Keratinocyte (primary cell): ENCODE results near the gene ZNF423. TPM values are rescaled to one million over a fixed set of nuclear protein-coding genes. Genes with fewer than 3 reads are reported as not detected.

Source experiments
- DNase-seq: peaks from one replicate; pipeline ENCODE4 v3.0.0-alpha.2; 2011; ENCODE audit warnings: low read depth, missing footprints, low spot score
- FAIRE-seq: peaks from 2 replicates; lab custom pipeline; 2011; peaks lifted over from hg19 to GRCh38; lab: Jason Lieb, UNC
- H2AFZ ChIP-seq: 2 replicates; pipeline ENCODE4 v1.6.0; 2012; ENCODE audit warnings: low read length, control low read depth, inconsistent platforms; ENCODE audit not compliant: control insufficient read depth
- H3K27ac ChIP-seq: 2 replicates; pipeline ENCODE4 v1.5.1; 2011; ENCODE audit warnings: low read length; ENCODE audit not compliant: control insufficient read depth, insufficient read depth
- H3K27me3 ChIP-seq: 3 replicates; pipeline ENCODE4 v1.6.0; 2011; ENCODE audit warnings: low read length; ENCODE audit not compliant: control insufficient read depth, insufficient read depth; ENCODE audit errors: extremely low read depth
- H3K36me3 ChIP-seq, 2 experiments: 2 replicates in 1 of 2; 3 replicates in 1 of 2; pipeline ENCODE4 v1.5.1; 2011; ENCODE audit warnings: low read length in 2 of 2, mild to moderate bottlenecking in 1 of 2; ENCODE audit not compliant: control insufficient read depth in 2 of 2, insufficient read depth in 2 of 2; ENCODE audit errors: extremely low read depth in 1 of 2
- H3K4me1 ChIP-seq: 3 replicates; pipeline ENCODE4 v1.5.1; 2011; ENCODE audit warnings: low read length; ENCODE audit not compliant: control insufficient read depth, insufficient read depth; ENCODE audit errors: extremely low read depth
- H3K4me2 ChIP-seq: 3 replicates; pipeline ENCODE4 v1.6.0; 2011; ENCODE audit warnings: low read depth, low read length; ENCODE audit not compliant: control insufficient read depth, insufficient read depth; ENCODE audit errors: extremely low read depth
- H3K4me3 ChIP-seq, 3 experiments: fragments of 200-600 bp in 1 of 3; sonication (generic) in 1 of 3; 2 replicates in 2 of 3; 3 replicates in 1 of 3; pipeline ENCODE4 v1.5.1; 2011 to 2016; ENCODE audit warnings: low read length in 3 of 3, mild to moderate bottlenecking in 3 of 3, control low read depth in 2 of 3, inconsistent platforms in 1 of 3, low read depth in 1 of 3, mixed read lengths in 1 of 3, mixed run types in 1 of 3, moderate library complexity in 1 of 3; ENCODE audit not compliant: control insufficient read depth in 2 of 3, insufficient read depth in 2 of 3; ENCODE audit errors: extremely low read depth in 1 of 3
- H3K79me2 ChIP-seq: 2 replicates; pipeline ENCODE4 v1.6.0; 2012; ENCODE audit warnings: low read length; ENCODE audit not compliant: control insufficient read depth, insufficient read depth
- H3K9ac ChIP-seq: 3 replicates; pipeline ENCODE4 v1.6.0; 2011; ENCODE audit warnings: low read length; ENCODE audit not compliant: control insufficient read depth, insufficient read depth; ENCODE audit errors: extremely low read depth
- H3K9me1 ChIP-seq: 3 replicates; pipeline ENCODE4 v1.6.0; 2011; ENCODE audit warnings: low read length; ENCODE audit not compliant: control insufficient read depth, insufficient read depth; ENCODE audit errors: extremely low read depth
- H3K9me3 ChIP-seq: 2 replicates; pipeline ENCODE4 v1.5.1; 2012; ENCODE audit warnings: low read depth, low read length; ENCODE audit not compliant: control insufficient read depth
- H4K20me1 ChIP-seq: 3 replicates; pipeline ENCODE4 v1.6.0; 2011; ENCODE audit warnings: low read length; ENCODE audit not compliant: control insufficient read depth, insufficient read depth; ENCODE audit errors: extremely low read depth
- EZH2 ChIP-seq: IDR thresholded peaks from one replicate; pipeline ENCODE4 v1.6.1; 2012; ENCODE audit warnings: inconsistent platforms, mild to moderate bottlenecking, low read length, moderate library complexity
- dilution Hi-C: fragments of 300-500 bp; cut with MboI; formaldehyde crosslinking; loops from one replicate; pipeline ENCODE4 v1.7.0; 2020; ENCODE audit warnings: low sequenced_read_pairs; ENCODE audit not compliant: extremely low pct_ligation_motif_present
- polyA plus RNA-seq, 5 experiments: library from polyadenylated mRNA; depleted of rRNA in 3 of 5; stranded (reverse) in 3 of 5; stranded (forward) in 1 of 5; unstranded in 1 of 5; fragments of >200 nt; gene quantifications; 1 replicate in 1 of 5; 2 replicates in 3 of 5; 3 replicates in 1 of 5; pipeline versions ENCODE4 v1.2.1 to v1.2.3, GENCODE V29; 2011 to 2012; ENCODE audit warnings: missing spikeins in 2 of 5, low read depth in 1 of 5, low replicate concordance in 1 of 5
- TF ChIP-seq, protein P1 (sequence below), 3 experiments: IDR thresholded peaks in 1 of 3; conservative IDR thresholded peaks in 1 of 3; optimal IDR thresholded peaks in 1 of 3; 2 replicates in 2 of 3; 3 replicates in 1 of 3; pipeline versions ENCODE3 to v1.5.1; 2011; ENCODE audit warnings: low read length in 3 of 3, mild to moderate bottlenecking in 3 of 3, moderate library complexity in 2 of 3, control low read depth in 1 of 3, inconsistent platforms in 1 of 3; ENCODE audit not compliant: insufficient read depth in 2 of 3; ENCODE audit errors: extremely low read depth in 1 of 3

The ZNF423 gene
- polyA plus RNA-seq, 1 donor (not counting 4 experiments of a cell fraction or from before 2014, with no cell fraction given) = 0.05 TPM

DNA sequence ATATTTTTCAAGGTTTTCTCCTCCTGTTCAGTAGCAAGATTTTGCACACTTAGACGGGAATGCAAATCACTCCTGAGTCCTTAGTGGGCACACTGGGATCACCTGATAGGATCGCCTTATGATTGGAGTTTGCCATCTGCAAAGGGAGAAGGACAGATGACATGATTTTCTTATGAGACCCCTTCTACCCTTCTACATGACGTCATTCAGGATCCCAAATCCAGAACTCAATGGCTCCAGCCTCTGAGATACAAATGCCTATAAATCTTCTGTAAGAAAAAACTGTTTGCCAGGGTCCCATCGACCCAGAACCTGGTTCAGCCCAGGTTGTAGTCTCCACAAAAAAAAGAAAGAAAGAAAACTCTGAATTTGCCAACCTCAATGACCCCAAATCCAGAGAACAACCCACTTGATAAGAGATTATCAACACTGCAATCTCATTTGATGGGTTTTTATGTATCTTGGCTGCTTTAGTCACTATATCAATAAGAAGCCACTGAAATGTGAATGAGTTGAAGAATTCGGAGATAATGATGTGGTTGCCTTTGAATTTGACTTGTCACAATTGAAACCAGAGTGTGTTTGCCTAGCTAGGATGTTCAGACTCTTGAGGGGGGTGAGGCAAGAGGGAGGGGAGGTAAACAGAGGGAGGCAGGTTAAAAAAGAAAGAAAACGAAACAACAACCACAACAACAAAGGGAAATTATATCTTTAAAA, 6.7 kb downstream of the ZNF423 start:
- no peaks in the 10 kb centered on the region for H3K36me3 ChIP-seq
- peaks cover 21% of the 10 kb centered on the region for H3K27me3 ChIP-seq
- H3K4me3 ChIP-seq = no peak overlapping the region
- dilution Hi-C loops = no loop called here
- H3K9me3 ChIP-seq = no peaks in the 10 kb centered on the region
- no peaks in the 10 kb centered on the region for H4K20me1 ChIP-seq
- FAIRE-seq (no peak), DNase-seq (no peak)
- H3K4me1 ChIP-seq = no peaks in the 10 kb centered on the region
- H3K79me2 ChIP-seq = no peaks in the 10 kb centered on the region
- TF ChIP-seq EZH2 = no peak
- TF ChIP-seq, protein P1, sequence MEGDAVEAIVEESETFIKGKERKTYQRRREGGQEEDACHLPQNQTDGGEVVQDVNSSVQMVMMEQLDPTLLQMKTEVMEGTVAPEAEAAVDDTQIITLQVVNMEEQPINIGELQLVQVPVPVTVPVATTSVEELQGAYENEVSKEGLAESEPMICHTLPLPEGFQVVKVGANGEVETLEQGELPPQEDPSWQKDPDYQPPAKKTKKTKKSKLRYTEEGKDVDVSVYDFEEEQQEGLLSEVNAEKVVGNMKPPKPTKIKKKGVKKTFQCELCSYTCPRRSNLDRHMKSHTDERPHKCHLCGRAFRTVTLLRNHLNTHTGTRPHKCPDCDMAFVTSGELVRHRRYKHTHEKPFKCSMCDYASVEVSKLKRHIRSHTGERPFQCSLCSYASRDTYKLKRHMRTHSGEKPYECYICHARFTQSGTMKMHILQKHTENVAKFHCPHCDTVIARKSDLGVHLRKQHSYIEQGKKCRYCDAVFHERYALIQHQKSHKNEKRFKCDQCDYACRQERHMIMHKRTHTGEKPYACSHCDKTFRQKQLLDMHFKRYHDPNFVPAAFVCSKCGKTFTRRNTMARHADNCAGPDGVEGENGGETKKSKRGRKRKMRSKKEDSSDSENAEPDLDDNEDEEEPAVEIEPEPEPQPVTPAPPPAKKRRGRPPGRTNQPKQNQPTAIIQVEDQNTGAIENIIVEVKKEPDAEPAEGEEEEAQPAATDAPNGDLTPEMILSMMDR (optimal IDR thresholded peaks at IDR 0.05 in 1 of 3, IDR thresholded peaks at IDR 0.05 in 1 of 3, conservative IDR thresholded peaks at IDR 0.05 in 1 of 3; ENCODE audit: extremely low read depth in 1 of 3, insufficient read depth in 2 of 3, low read length in 3 of 3) = no peak
- H3K27ac ChIP-seq = no peak overlapping the region
- no peaks in the 10 kb centered on the region for H3K9me1 ChIP-seq
- no peak overlapping the region for H3K9ac ChIP-seq
- H3K4me2 ChIP-seq = no peak overlapping the region
- H2AFZ ChIP-seq = no peak overlapping the region

DNA sequence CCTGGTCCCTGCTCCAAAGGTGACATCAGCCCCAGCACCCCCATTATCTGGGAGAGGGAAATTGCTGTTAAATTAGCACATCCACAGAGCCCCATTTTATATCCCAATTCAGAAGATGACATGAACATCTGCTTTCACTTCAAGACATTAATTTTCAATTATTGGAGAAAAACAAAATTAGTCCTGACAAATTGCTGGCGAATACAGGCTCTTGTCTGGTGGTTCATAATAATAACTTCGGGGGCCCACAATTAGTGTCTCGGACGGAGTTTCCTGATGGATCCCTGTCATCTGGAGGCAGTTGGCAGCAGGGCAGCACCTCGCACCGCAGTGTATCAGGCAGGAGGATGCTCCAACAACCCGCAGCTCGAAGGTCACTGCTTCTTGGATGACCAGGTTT, 7.4 kb downstream of the ZNF423 start:
- no peak overlapping the region for H3K9ac ChIP-seq
- no peaks in the 10 kb centered on the region for H3K4me1 ChIP-seq
- no peak for DNase-seq
- no peak overlapping the region for H2AFZ ChIP-seq
- no peaks in the 10 kb centered on the region for H3K9me1 ChIP-seq
- no peaks in the 10 kb centered on the region for H3K79me2 ChIP-seq
- dilution Hi-C loops = no loop called here
- no peaks in the 10 kb centered on the region for H3K9me3 ChIP-seq
- no peak for FAIRE-seq
- no peak overlapping the region for H3K27ac ChIP-seq
- no peaks in the 10 kb centered on the region for H3K36me3 ChIP-seq
- H4K20me1 ChIP-seq = no peaks in the 10 kb centered on the region
- no peak overlapping the region for H3K4me2 ChIP-seq
- no peak overlapping the region for H3K4me3 ChIP-seq
- TF ChIP-seq, protein P1 (optimal IDR thresholded peaks at IDR 0.05 in 1 of 3, IDR thresholded peaks at IDR 0.05 in 1 of 3, conservative IDR thresholded peaks at IDR 0.05 in 1 of 3; ENCODE audit: extremely low read depth in 1 of 3, insufficient read depth in 2 of 3, low read length in 3 of 3) = no peak
- no peak for TF ChIP-seq EZH2
- peaks cover 15% of the 10 kb centered on the region for H3K27me3 ChIP-seq
